Activated naive CD8-positive, alpha-beta T cell treated with anti-CD3 and anti-CD28 coated beads, Interleukin-2, amount 50 U/mL, for 16 hours (primary cell): ENCODE data around the gene CLK4.

Experiments
- DNase-seq: peaks from one replicate; pipeline ENCODE4 v3.0.0-alpha.2; 2020; ENCODE audit warnings: low read depth, low spot score

The CLK4 gene

GRCh38 chr5:178587763-178588611, 38.9 kb downstream of the CLK4 start:
- no peak for DNase-seq

GRCh38 chr5:178586396-178586795, 40.5 kb downstream of the CLK4 start:
- no peak for DNase-seq

GRCh38 chr5:178585421-178585820, 41.4 kb downstream of the CLK4 start:
- peak; percentile 25 for DNase-seq

- DNase-seq: no peak
Measured at GRCh38 chr5:178583279-178583678, 43.6 kb downstream of the CLK4 start.

- no peak for DNase-seq
Measured at GRCh38 chr5:178582291-178582690, 44.6 kb downstream of the CLK4 start.

GRCh38 chr5:178581621-178582020, 45.2 kb downstream of the CLK4 start:
- no peak for DNase-seq

- no peak for DNase-seq
Measured at GRCh38 chr5:178580271-178580955, 46.4 kb downstream of the CLK4 start.

GRCh38 chr5:178577944-178578343, 48.9 kb downstream of the CLK4 start:
- no peak for DNase-seq

- no peak for DNase-seq
Measured at GRCh38 chr5:178577376-178577839, 49.4 kb downstream of the CLK4 start.

- no peak for DNase-seq
Measured at GRCh38 chr5:178576591-178577351, 50.1 kb downstream of the CLK4 start.

GRCh38 chr5:178573216-178573615, 53.6 kb downstream of the CLK4 start:
- DNase-seq: no peak

- DNase-seq: no peak
Measured at GRCh38 chr5:178572617-178573016, 54.2 kb downstream of the CLK4 start.

GRCh38 chr5:178569485-178569884, 57.4 kb downstream of the CLK4 start:
- DNase-seq: no peak

GRCh38 chr5:178564811-178565550, 61.9 kb downstream of the CLK4 start:
- no peak for DNase-seq

GRCh38 chr5:178564397-178564796, 62.5 kb downstream of the CLK4 start:
- DNase-seq: no peak

- DNase-seq: no peak
Measured at GRCh38 chr5:178563621-178564020, 63.2 kb downstream of the CLK4 start.

- DNase-seq: no peak
Measured at GRCh38 chr5:178561746-178562264, 65.0 kb downstream of the CLK4 start.

- DNase-seq: no peak
Measured at GRCh38 chr5:178560911-178561310, 65.9 kb downstream of the CLK4 start.

GRCh38 chr5:178557416-178557815, 69.4 kb downstream of the CLK4 start:
- no peak for DNase-seq

GRCh38 chr5:178555771-178556211, 71.1 kb downstream of the CLK4 start:
- DNase-seq: no peak

- no peak for DNase-seq
Measured at GRCh38 chr5:178555005-178555404, 71.8 kb downstream of the CLK4 start.
